GM18867 (cell line): Measurements from ENCODE around the gene PPP2R2C.

Experiments used
- ATAC-seq: cut with Tn5 transposase; IDR thresholded peaks from one replicate; pipeline ENCODE4 v1.9.1; 2021; ENCODE audit warnings: mild to moderate bottlenecking, moderate library complexity; ENCODE audit not compliant: unreplicated experiment

The PPP2R2C gene

DNA sequence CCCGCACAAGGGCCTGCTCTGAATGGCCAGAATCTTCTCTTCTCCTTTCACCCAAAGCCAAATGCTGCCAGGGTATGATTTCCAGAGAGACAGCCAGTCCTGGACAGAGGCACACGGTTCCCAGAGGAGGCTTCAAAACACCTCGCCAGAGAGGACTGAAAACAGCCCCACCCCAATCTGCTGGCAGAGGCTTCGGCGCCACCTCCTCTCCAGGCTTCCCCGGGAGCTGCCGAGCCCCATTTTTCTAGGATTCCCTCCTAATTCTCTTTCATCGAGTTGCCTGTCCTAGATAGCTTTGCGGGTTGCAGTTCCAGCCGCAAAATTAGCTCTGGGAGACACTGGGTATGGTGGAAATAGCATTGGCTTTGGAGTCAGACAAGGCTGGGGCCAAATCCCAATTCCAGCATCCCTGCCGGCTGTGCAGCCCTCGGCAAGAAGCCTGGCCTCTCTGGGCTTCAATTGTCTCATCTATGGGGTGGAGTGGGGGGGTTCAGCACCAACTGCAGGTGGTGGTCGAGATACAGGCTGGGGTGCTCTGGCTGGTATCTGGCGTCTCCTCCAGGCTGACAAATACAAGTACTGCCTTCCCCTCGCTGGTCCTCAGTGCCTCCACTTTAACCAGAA, 22.6 kb downstream of the PPP2R2C start:
- ATAC-seq: no peak

DNA sequence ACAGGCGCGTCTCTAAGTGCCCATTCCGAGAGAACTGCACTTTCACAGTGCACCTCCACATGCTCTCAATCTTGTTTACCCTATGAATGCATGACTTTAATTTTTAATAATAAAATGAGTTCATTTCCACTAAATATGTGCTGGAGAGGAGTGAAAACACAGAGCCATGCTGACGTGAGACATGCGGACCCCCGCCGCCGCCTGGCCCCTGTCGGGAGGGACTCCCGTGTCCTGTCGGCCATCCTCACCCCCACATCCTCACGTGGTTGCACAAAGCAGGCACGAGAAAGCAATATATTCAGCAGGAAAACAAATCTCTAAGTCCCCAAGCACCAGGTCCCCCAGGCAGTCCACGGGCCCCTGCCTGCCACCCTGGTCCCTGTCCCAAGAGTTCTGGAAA, 23.1 kb downstream of the PPP2R2C start:
- no peak for ATAC-seq

GRCh38 chr4:6448476-6449170, 23.8 kb downstream of the PPP2R2C start:
- no peak for ATAC-seq

DNA sequence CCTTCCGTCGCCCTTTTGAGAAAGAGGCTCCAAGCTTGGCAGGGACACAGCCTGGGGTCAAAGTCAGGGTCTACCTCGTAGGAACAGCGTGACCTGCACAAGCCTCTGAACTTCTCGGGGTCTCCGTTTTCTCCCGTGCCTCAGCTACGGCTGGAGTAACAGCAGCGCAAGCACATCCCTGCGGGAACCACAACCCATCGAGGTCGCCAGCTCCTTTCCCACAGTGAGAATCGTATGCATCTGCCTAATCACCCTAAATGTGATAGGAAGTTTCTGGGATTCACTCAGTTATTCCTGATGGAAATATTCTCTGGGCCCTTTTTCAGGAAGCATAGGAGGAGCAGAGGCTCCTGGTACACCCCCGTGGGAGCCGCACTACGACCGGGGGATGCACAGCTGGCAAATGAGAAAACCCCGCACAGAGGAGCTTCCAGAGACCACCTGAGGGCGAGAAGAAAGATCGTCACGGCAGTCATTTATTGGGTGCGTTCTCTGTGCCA, 24.7 kb downstream of the PPP2R2C start:
- ATAC-seq: no peak

- no peak for ATAC-seq
These were observed 25.6 kb downstream of the PPP2R2C start for GRCh38 chr4:6446538-6447451.

GRCh38 chr4:6446130-6446482, 26.3 kb downstream of the PPP2R2C start:
- no peak for ATAC-seq

- no peak for ATAC-seq
These were observed 26.8 kb downstream of the PPP2R2C start for GRCh38 chr4:6445403-6446129.

DNA sequence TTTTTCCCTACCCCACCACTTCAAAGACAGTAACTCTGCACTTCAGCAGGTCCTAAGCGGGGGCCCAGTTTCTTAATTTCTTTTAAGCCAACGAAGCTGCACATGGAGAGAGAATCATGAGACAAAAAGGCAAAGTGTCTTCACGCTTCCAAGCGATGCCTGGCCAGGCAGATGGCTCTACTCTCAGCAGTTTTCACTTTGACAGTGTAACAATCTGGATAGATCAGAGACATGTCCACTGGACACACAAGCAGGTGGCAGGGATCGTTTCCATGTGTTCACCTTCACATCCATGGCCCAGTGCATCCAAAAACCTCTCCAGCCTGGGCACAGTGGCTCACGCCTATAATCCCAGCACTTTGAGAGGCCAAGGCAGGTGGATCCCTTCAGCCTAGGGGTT, 27.8 kb downstream of the PPP2R2C start:
- ATAC-seq: no peak

- no peak for ATAC-seq
These were observed 29.1 kb downstream of the PPP2R2C start for GRCh38 chr4:6443035-6444023.

DNA sequence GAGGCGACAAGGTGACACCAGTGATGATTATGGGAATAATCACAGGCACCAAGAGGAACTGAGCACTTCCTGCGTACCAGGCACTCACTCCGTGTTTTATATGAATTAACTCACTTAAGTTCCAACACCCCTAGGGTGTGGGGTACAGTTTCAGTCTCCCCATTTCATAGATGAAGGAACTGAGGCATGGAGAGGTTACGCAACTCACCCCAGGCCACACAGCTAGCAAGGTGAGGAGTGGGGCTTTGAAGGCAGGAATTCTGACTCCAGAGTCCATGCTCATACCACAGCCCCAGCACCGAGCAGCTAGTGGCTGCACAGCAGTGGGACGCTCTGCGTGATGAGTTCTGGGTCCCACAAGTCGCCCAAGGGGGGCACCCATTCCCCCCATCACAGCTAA, 29.9 kb downstream of the PPP2R2C start:
- ATAC-seq: no peak

DNA sequence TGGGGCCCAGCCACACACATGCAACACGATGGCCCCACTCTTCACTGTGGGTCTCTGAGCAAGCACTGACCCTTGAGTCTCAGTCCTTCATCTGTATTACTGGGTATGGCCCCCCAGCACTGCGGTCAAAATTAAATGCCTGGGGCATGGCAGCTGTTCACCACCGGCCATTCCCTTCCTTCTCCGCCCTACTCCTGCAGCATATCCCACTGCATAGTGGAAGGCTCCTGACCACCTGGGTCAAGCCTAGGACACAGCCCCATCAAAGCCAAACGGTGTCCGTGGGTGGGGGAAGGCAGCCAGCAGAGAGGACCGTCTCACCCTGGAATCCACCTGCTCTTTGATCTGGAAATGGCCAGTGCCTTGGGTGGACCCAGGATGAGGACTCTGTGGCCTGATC, 30.7 kb downstream of the PPP2R2C start:
- ATAC-seq: no peak

- no peak for ATAC-seq
These were observed 31.2 kb downstream of the PPP2R2C start for GRCh38 chr4:6441202-6441582.

- ATAC-seq: no peak
These were observed 31.8 kb downstream of the PPP2R2C start for GRCh38 chr4:6440506-6441201.

DNA sequence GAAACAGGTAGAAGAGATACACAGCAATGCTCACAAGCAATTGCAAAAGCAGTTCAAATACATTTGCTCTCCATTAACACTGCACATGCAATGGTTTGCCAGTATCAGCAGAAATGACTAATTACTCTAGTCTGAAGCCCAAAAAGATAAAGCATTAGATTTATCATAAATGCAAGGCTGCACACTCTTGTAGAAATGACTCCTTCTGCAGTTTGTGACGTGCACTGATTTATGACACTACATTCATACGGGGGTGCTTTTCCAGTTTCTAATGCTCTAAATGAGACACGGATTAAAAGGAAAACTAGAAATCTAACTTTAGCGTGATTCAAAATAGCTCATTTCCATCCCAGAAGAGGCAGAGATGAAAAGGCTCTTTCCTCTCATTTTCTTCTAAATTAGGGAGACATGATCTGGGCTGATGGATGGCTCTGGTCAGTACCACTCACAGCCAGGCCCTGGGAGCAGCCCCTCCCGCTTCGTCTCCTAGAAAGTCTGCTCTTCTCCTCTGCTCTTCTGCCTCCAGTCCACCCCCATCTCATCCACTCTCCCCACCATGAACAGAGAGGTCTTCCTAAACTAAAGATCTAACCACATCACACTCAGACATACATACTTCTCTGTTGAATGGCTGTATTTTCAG, 33.2 kb downstream of the PPP2R2C start:
- ATAC-seq: no peak

DNA sequence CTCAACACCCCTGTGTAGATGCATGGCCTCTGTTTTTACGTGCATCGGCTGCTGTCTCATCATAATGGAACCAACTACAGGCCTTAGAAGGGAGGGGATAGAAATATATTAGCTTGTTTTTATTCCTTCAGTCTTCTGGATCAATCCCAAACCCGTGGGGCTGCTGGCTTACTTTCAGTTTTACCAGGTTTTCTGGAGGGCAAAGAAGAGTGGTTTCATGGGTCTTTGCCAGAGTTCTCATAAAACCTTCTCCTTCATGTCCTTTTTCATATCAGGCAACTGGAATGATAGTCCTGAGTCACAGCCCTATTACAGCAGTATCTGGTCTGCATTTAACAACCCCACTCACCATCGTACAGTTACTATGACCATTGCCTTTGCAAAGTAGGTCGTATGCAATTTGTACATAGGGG, 34.6 kb downstream of the PPP2R2C start:
- no peak for ATAC-seq

GRCh38 chr4:6435010-6435409, 37.4 kb downstream of the PPP2R2C start:
- ATAC-seq: no peak

DNA sequence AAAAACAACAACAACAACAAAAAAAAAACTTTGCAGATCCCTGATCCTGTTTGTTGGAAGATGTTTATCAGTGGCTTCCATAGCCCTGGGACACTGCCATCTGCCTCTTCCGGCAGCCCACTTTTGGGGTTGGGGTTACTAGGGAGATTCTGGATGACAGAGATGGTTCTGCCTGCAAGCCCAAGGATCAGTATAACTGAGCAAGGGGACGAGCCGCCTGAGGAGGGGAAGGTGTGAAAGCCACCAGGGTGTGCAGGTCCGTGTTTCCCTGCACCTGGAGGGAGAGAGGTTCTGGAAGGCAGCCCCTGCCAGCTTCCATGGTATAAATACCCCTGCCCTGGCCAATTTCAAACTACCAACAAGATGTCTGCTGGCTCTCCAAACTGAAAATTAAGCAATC, 41.5 kb downstream of the PPP2R2C start:
- no peak for ATAC-seq

DNA sequence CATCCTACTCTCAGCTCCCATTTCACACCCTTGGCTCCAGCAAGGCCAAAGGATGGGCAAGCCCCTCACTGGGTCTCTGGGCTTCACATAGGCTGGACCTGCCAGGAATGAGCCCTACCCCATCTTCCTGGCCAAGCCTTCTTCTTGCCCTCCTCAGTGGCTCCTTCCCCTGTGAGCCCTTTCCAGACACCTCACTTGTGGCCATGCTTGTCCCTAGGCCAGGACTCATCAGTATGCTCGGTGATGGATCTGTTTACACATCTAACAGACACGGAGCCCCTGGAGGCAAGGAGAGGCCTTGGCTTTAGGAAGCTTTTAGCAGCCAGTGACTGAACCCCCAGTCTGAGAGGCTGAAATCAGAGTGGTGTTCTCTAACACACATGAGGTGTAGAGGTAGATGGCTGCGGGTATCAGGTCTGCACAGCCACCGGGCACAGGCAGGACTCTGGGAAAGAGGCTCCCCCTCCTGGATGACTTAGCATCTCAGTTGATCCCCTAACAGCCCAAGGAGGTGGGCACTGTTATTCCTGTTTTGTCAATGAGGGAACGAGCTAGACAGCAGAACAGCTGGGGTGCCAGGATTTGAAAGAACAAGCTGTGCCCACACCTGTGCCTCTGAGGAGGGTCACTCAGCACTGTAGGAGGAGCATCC, 44.8 kb downstream of the PPP2R2C start:
- no peak for ATAC-seq
